Sigmoid colon (tissue), 7 donors: ENCODE measurements around the gene RASGRF2. TPM values are rescaled to one million over a fixed set of nuclear protein-coding genes. Genes with fewer than 3 reads are reported as not detected.

ENCODE experiments used
- DNase-seq: peaks from one replicate; pipeline ENCODE4 v3.0.0-alpha.2; 2019
- H3K27ac ChIP-seq, 4 donors: fragments of 200-600 bp; sonication (generic); one replicate each; pipeline ENCODE4 v1.5.1; 2016 to 2019; ENCODE audit warnings: mild to moderate bottlenecking in 1 of 4
- H3K27me3 ChIP-seq, 3 donors: fragments of 200-600 bp; sonication (generic); one replicate each; pipeline ENCODE4 v1.5.1; 2019; ENCODE audit warnings: mild to moderate bottlenecking in 1 of 3
- H3K36me3 ChIP-seq, 4 donors: fragments of 200-600 bp; sonication (generic); one replicate each; pipeline ENCODE4 v1.5.1; 2016 to 2019
- H3K4me1 ChIP-seq, 4 donors: fragments of 200-600 bp; sonication (generic); one replicate each; pipeline ENCODE4 v1.5.1; 2017 to 2019
- H3K4me3 ChIP-seq, 4 donors: fragments of 200-600 bp; sonication (generic); one replicate each; pipeline ENCODE4 v1.5.1; 2017 to 2019; ENCODE audit warnings: mild to moderate bottlenecking in 2 of 4, moderate library complexity in 1 of 4
- H3K9me3 ChIP-seq, 4 donors: fragments of 200-600 bp in 3 of 4; sonication (generic) in 3 of 4; one replicate each; pipeline versions ENCODE4 v1.5.1 to v1.6.1; 2013 to 2019
- CTCF ChIP-seq, 4 experiments: fragments of 450-650 bp in 3 of 4; fragments of 200-600 bp in 1 of 4; IDR thresholded peaks; one replicate each; pipeline ENCODE4 v1.5.1; 2016 to 2019; ENCODE audit warnings: antibody characterized with exemption in 4 of 4, mild to moderate bottlenecking in 3 of 4, moderate library complexity in 2 of 4
- EP300 ChIP-seq, 4 donors: sonication (generic); formaldehyde crosslinking; IDR thresholded peaks; one replicate each; pipeline ENCODE4 v1.6.1; 2017; ENCODE audit warnings: antibody characterized with exemption in 4 of 4
- POLR2A ChIP-seq, 2 donors: fragments of 450-650 bp; IDR thresholded peaks; one replicate each; pipeline ENCODE4 v1.6.1; 2016; ENCODE audit warnings: antibody characterized with exemption in 2 of 2, mild to moderate bottlenecking in 2 of 2, moderate library complexity in 2 of 2
- POLR2AphosphoS5 ChIP-seq, 4 donors: sonication (generic); formaldehyde crosslinking; IDR thresholded peaks; one replicate each; pipeline ENCODE4 v1.6.1; 2017; ENCODE audit warnings: antibody characterized with exemption in 4 of 4
- WGBS, 2 donors: extraction: QIAGEN DNeasy Blood & Tissue Kit; methylation state at CpG; one replicate each; pipeline ENCODE4 v1.1.7; 2013; 5-methylcytosine and 5-hydroxymethylcytosine counted together
- intact Hi-C: fragments of 100-400 bp; cut with DNase I; formaldehyde crosslinking; loops from one replicate; pipeline ENCODE4 v1.15.1; 2023
- polyA plus RNA-seq, 3 donors: library from polyadenylated mRNA; stranded (reverse); fragments of 200-250 nt; gene quantifications; one replicate each; pipeline ENCODE4 v1.2.3, GENCODE V29; 2013
- total RNA-seq, 4 donors: library from RNA; depleted of rRNA; stranded (reverse); fragments of >200 nt; gene quantifications; one replicate each; pipeline ENCODE4 v1.1.0, GENCODE V29; 2016
- donor health status: healthy with polysubstance abuse.
- donor health status: Bipolar disorder and iron deficiency.
- donor health status: healthy.

RASGRF2 gene
- total and polyA plus RNA-seq, 7 donors, result under 0.01 to 9.5 (median 6.8) TPM

GRCh38 chr5:81239613-81240012, 279.4 kb downstream of the RASGRF2 start:
- 74 to 88% methylated on average over 5 of the region's 5 CpGs for WGBS, 2 donors
- TF ChIP-seq EP300 (IDR thresholded peaks at IDR 0.05) (no peak), CTCF (IDR thresholded peaks at IDR 0.05) (no peak), POLR2AphosphoS5 (IDR thresholded peaks at IDR 0.05) (no peak), POLR2A (IDR thresholded peaks at IDR 0.05) (no peak)
- Histone ChIP-seq H3K27me3 (no peaks in the 10 kb centered on the region), H3K4me1 (peaks cover 0 to 11% (median 6%) of the 10 kb centered on the region in 4 donors), H3K9me3 (no peaks in the 10 kb centered on the region), H3K36me3 (no peaks in the 10 kb centered on the region), H3K27ac (no peak overlapping the region), H3K4me3 (no peak overlapping the region)
- no peak for DNase-seq
- intact Hi-C loops, result no loop called here

DNA sequence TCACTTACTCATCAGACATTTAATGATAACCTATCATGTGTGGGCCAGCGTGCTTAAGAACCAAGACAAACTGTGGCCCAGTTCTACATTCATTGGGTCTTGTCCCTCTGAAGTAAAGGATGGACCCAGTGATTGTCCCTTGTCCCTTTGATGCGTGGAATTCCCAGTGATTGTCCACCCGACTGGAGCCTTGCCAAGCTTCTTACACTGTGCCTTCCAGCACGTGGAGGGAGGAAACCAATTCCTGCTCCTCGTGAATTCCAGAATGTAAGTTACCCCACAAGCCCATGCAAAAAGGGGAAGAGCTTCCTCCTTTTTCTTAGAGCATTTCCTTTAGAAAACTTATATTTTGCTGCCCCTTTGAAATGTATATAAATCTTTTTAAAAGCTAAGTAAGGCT, 280.8 kb downstream of the RASGRF2 start:
- Histone ChIP-seq H3K9me3 (no peaks in the 10 kb centered on the region), H3K27ac (no peak overlapping the region), H3K27me3 (no peaks in the 10 kb centered on the region), H3K4me3 (no peak overlapping the region), H3K36me3 (no peaks in the 10 kb centered on the region), H3K4me1 (peaks cover 0 to 1% (median under 1%) of the 10 kb centered on the region in 4 donors)
- TF ChIP-seq CTCF (IDR thresholded peaks at IDR 0.05) (no peak), EP300 (IDR thresholded peaks at IDR 0.05) (no peak), POLR2A (IDR thresholded peaks at IDR 0.05) (no peak), POLR2AphosphoS5 (IDR thresholded peaks at IDR 0.05) (no peak)
- no peak for DNase-seq
- intact Hi-C loops, result no loop called here
- WGBS, 2 donors, result 75% methylated on average over 5 of the region's 5 CpGs

GRCh38 chr5:81241961-81242648, 281.9 kb downstream of the RASGRF2 start:
- whole genome bisulfite sequencing, 2 donors, result 89 to 90% methylated on average over 8 of the region's 8 CpGs
- DNase-seq, result no peak
- Histone ChIP-seq H3K27me3 (no peaks in the 10 kb centered on the region), H3K4me1 (peaks cover 0 to 8% (median under 1%) of the 10 kb centered on the region in 4 donors), H3K9me3 (no peaks in the 10 kb centered on the region), H3K36me3 (no peaks in the 10 kb centered on the region), H3K27ac (no peak overlapping the region), H3K4me3 (no peak overlapping the region)
- intact Hi-C loops, result no loop called here
- TF ChIP-seq POLR2AphosphoS5 (IDR thresholded peaks at IDR 0.05), result no peak
- TF ChIP-seq EP300 (IDR thresholded peaks at IDR 0.05), result no peak
- no peak for TF ChIP-seq POLR2A (IDR thresholded peaks at IDR 0.05)
- no peak for TF ChIP-seq CTCF (IDR thresholded peaks at IDR 0.05)

DNA sequence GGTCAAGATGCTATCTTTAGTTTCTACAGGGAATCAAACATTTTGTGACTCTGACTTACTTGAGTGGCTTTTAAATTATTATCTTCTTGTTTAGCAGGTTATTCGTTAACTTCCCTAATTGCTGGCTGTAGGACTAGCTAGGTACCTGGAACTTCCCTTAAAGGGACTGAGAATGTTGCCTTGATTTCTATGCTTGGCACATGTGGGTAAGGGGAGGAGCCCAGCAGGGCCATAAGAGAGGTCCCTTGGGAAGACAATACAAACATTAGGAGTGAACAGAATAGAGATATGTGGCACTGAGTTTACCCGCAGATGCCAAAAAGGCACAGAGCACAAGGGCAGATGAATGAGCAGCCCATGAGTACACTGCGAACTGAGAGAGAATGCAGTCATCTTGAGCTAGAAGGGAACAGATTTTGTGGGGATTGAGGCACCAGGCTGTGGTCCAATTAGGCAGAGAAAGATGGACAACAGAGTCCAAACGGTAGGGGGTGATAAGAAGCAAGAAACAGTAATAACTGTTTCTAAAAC, 282.8 kb downstream of the RASGRF2 start:
- 42 to 66% methylated on average over 4 of the region's 4 CpGs for whole genome bisulfite sequencing, 2 donors
- TF ChIP-seq CTCF (IDR thresholded peaks at IDR 0.05), result no peak
- no peak for TF ChIP-seq POLR2AphosphoS5 (IDR thresholded peaks at IDR 0.05)
- Histone ChIP-seq H3K27me3 (no peaks in the 10 kb centered on the region), H3K36me3 (no peaks in the 10 kb centered on the region), H3K9me3 (no peaks in the 10 kb centered on the region), H3K4me1 (peaks cover 0 to 14% (median 7%) of the 10 kb centered on the region in 4 donors), H3K4me3 (no peak overlapping the region), H3K27ac (no peak overlapping the region)
- no peak for DNase-seq
- intact Hi-C loops, result no loop called here
